Mesenchymal stem cell (in vitro differentiated cells and primary cell): ENCODE results near the gene PTGIR.
"Not testable (repeated sequence)": the region's sequence is repeated elsewhere in the genome, so short reads cannot be mapped to it uniquely, and the experiment has no call there.

Experiments
- DNase-seq: peaks from one replicate; pipeline ENCODE4 v3.0.0-alpha.2; 2013
- H2AFZ ChIP-seq: one replicate; pipeline ENCODE4 v1.6.1; 2013; ENCODE audit warnings: low read depth, mild to moderate bottlenecking, control low read depth, inconsistent platforms, low read length, moderate library complexity
- H2AK5ac ChIP-seq: 2 replicates; pipeline ENCODE4 v1.6.1; 2013; ENCODE audit warnings: low read length, moderate library complexity, mild to moderate bottlenecking, inconsistent platforms; ENCODE audit not compliant: severe bottlenecking
- H2BK120ac ChIP-seq: one replicate; pipeline ENCODE4 v1.6.1; 2013; ENCODE audit warnings: low read depth, mild to moderate bottlenecking, inconsistent platforms, low read length, moderate library complexity
- H2BK12ac ChIP-seq, 2 experiments: one replicate each; pipeline ENCODE4 v1.6.1; 2013; ENCODE audit warnings: inconsistent platforms in 2 of 2, low read length in 2 of 2, mild to moderate bottlenecking in 2 of 2, moderate library complexity in 2 of 2, control low read depth in 1 of 2
- H2BK15ac ChIP-seq: one replicate; pipeline ENCODE4 v1.6.1; 2013; ENCODE audit warnings: mild to moderate bottlenecking, low read depth, inconsistent platforms; ENCODE audit not compliant: poor library complexity, severe bottlenecking
- H2BK5ac ChIP-seq: 2 replicates; pipeline ENCODE4 v1.6.1; 2013; ENCODE audit warnings: low read depth, mild to moderate bottlenecking, low read length, control low read depth, inconsistent platforms; ENCODE audit not compliant: poor library complexity, severe bottlenecking
- H3K14ac ChIP-seq, 2 experiments: one replicate each; pipeline ENCODE4 v1.6.1; 2013; ENCODE audit warnings: inconsistent platforms in 2 of 2, low read length in 2 of 2, control low read depth in 1 of 2, mild to moderate bottlenecking in 1 of 2, moderate library complexity in 1 of 2
- H3K18ac ChIP-seq, 2 experiments: one replicate each; pipeline ENCODE4 v1.6.1; 2013; ENCODE audit warnings: inconsistent platforms in 2 of 2, low read length in 2 of 2, control low read depth in 1 of 2, low read depth in 1 of 2, mild to moderate bottlenecking in 1 of 2
- H3K23ac ChIP-seq, 2 experiments: one replicate each; pipeline ENCODE4 v1.6.1; 2013; ENCODE audit warnings: inconsistent platforms in 2 of 2, low read length in 2 of 2, mild to moderate bottlenecking in 2 of 2, moderate library complexity in 2 of 2, control low read depth in 1 of 2
- H3K27ac ChIP-seq: 2 replicates; pipeline ENCODE4 v1.5.1; 2013; ENCODE audit warnings: mild to moderate bottlenecking, moderate library complexity, low read length, control low read depth, inconsistent platforms; ENCODE audit not compliant: poor library complexity, severe bottlenecking
- H3K27me3 ChIP-seq, 2 experiments: 2 replicates each; pipeline versions ENCODE4 v1.6.1 to v1.7.0; 2013; ENCODE audit warnings: low read length in 2 of 2, mild to moderate bottlenecking in 2 of 2, moderate library complexity in 2 of 2, control low read depth in 1 of 2, inconsistent platforms in 1 of 2; ENCODE audit not compliant: control insufficient read depth in 1 of 2, insufficient read depth in 1 of 2
- H3K36me3 ChIP-seq, 2 experiments: 2 replicates each; pipeline versions ENCODE4 v1.6.1 to v1.7.0; 2013; ENCODE audit warnings: low read length in 2 of 2, control low read depth in 1 of 2, inconsistent platforms in 1 of 2, low read depth in 1 of 2, mild to moderate bottlenecking in 1 of 2; ENCODE audit not compliant: insufficient read depth in 2 of 2, control insufficient read depth in 1 of 2
- H3K4ac ChIP-seq, 2 experiments: one replicate each; pipeline ENCODE4 v1.6.1; 2013; ENCODE audit warnings: inconsistent platforms in 2 of 2, low read length in 2 of 2, mild to moderate bottlenecking in 2 of 2, moderate library complexity in 2 of 2, control low read depth in 1 of 2, low read depth in 1 of 2
- H3K4me1 ChIP-seq: 2 replicates; pipeline ENCODE4 v1.6.1; 2013; ENCODE audit warnings: low read depth, low read length, control low read depth; ENCODE audit not compliant: control insufficient read depth, insufficient read depth
- H3K4me2 ChIP-seq: 2 replicates; pipeline ENCODE4 v1.6.1; 2013; ENCODE audit warnings: low read length, mild to moderate bottlenecking, inconsistent platforms; ENCODE audit not compliant: poor library complexity, severe bottlenecking
- H3K4me3 ChIP-seq, 2 experiments: 2 replicates each; pipeline versions ENCODE4 v1.5.1 to v1.7.0; 2013; ENCODE audit warnings: low read length in 2 of 2, mild to moderate bottlenecking in 2 of 2, control low read depth in 1 of 2, low read depth in 1 of 2; ENCODE audit not compliant: insufficient read depth in 1 of 2
- H3K79me1 ChIP-seq: replicated peaks from 2 replicates; pipeline ENCODE4 v1.6.1; 2013; ENCODE audit warnings: mild to moderate bottlenecking, control low read depth, low read length, inconsistent platforms; ENCODE audit not compliant: poor library complexity, severe bottlenecking
- H3K9ac ChIP-seq: 2 replicates; pipeline ENCODE4 v1.7.0; 2013; ENCODE audit warnings: mild to moderate bottlenecking, low read length, moderate library complexity
- H3K9me3 ChIP-seq: 2 replicates; pipeline ENCODE4 v1.7.0; 2013; ENCODE audit warnings: mild to moderate bottlenecking, low read length; ENCODE audit not compliant: control insufficient read depth
- H4K8ac ChIP-seq: one replicate; pipeline ENCODE4 v1.6.1; 2013; ENCODE audit warnings: inconsistent platforms, mild to moderate bottlenecking, low read length, moderate library complexity
- H4K91ac ChIP-seq: one replicate; pipeline ENCODE4 v1.6.1; 2013; ENCODE audit warnings: mild to moderate bottlenecking, low read length, inconsistent platforms
- WGBS: methylation state at CpG from one replicate; pipeline ENCODE4 v1.1.7; 2013; ENCODE audit warnings: mixed read lengths; 5-methylcytosine and 5-hydroxymethylcytosine counted together

PTGIR gene

DNA sequence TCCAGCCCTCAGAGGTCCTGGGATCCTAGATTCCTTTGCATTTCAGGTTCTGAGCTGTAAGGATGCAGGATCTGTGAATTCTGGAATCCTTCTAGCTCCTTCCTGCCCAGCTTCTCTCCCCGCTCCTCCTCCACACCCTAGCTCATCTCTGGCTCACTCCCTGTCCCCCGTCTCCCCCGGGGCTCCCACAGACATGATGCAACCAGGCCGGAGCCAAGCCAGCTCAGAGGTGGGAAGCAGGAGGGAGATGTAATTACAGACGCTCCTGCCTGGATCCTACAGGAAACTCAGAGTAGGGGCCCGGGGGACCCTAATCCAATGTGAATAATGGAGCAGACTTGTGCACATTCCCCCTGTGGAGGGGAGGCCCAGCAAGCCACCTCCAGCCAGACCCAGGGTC, 6.6 kb upstream of the PTGIR start:
- 40% methylated on average over 6 of the region's 6 CpGs for WGBS

DNA sequence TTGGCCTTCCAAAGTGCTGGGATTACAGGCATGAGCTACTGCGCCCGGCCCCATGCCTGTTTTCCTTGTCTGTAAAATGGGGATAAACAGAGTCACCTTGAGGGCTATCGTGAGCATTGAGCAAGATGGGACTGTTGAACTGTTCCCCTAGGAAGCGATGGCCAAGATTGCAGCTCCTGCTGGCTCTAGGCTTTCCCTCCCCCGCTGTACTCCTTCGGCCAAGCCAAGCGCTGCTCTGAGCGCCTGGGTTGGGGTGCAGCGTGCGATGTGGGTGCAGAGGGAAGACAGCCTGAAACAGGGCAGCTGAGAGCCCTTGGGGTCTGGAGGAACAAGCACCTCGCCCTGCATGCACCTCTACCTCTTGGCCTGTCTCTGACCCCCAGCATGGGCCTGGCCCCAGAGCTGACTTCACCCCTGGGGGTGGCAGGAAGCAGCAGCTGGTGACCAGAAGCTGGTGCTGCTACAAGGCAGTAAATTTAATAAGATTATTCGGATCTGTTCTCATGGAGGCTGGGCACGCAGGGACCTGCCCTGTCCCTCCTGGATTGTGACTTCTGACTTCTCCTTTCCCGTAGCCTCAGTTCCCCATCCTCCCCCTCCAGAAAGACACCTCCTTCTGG, 5.8 kb upstream of the PTGIR start:
- Histone ChIP-seq H3K23ac (no peak overlapping the region), H4K91ac (peak overlapping the region; percentile 8), H3K4me3 (no peak overlapping the region), H3K4me2 (no peak overlapping the region), H3K18ac (peak overlapping the region; percentile 6 to 25), H4K8ac (peak overlapping the region; percentile 59), H2BK15ac (peak overlapping the region; percentile 39), H2AFZ (no peak overlapping the region), H3K9me3 (no peaks in the 10 kb centered on the region), H3K4me1 (peaks cover 17% of the 10 kb centered on the region), H3K4ac (peak overlapping the region; percentile 52 to 84), H3K36me3 (no peaks in the 10 kb centered on the region), H2AK5ac (no peak overlapping the region), H3K9ac (peak overlapping the region; percentile 19), H3K27ac (no peak overlapping the region), H2BK120ac (peak overlapping the region; percentile 42), H3K79me1 (no peaks in the 10 kb centered on the region), H2BK5ac (no peak overlapping the region), H2BK12ac (peak overlapping the region; percentile 65 to 93), H3K14ac (peak overlapping the region in 1 of 2 experiments; percentile 71), H3K27me3 (peaks cover 12 to 26% of the 10 kb centered on the region in 2 experiments)
- no peak for DNase-seq
- WGBS, result 87% methylated on average over 14 of the region's 14 CpGs

More for the DNA sequence above, 6.6 kb upstream of the PTGIR start:
- Histone ChIP-seq H3K23ac (no peak overlapping the region), H2AK5ac (no peak overlapping the region), H3K27ac (no peak overlapping the region), H3K4me1 (peaks cover 17% of the 10 kb centered on the region), H3K9me3 (no peaks in the 10 kb centered on the region), H3K27me3 (peaks cover 12 to 34% of the 10 kb centered on the region in 2 experiments), H2BK120ac (peak overlapping the region; percentile 42), H2BK12ac (peak overlapping the region; percentile 8 to 55), H2AFZ (no peak overlapping the region), H4K91ac (peak overlapping the region; percentile 55), H2BK15ac (no peak overlapping the region), H3K4ac (peak overlapping the region; percentile 52 to 68), H3K14ac (no peak overlapping the region), H3K4me2 (no peak overlapping the region), H3K79me1 (no peaks in the 10 kb centered on the region), H4K8ac (peak overlapping the region; percentile 59), H3K36me3 (no peaks in the 10 kb centered on the region), H2BK5ac (no peak overlapping the region), H3K4me3 (no peak overlapping the region), H3K9ac (peak overlapping the region; percentile 19), H3K18ac (peak overlapping the region; percentile 4 to 6)
- peak; percentile 51 for DNase-seq

DNA sequence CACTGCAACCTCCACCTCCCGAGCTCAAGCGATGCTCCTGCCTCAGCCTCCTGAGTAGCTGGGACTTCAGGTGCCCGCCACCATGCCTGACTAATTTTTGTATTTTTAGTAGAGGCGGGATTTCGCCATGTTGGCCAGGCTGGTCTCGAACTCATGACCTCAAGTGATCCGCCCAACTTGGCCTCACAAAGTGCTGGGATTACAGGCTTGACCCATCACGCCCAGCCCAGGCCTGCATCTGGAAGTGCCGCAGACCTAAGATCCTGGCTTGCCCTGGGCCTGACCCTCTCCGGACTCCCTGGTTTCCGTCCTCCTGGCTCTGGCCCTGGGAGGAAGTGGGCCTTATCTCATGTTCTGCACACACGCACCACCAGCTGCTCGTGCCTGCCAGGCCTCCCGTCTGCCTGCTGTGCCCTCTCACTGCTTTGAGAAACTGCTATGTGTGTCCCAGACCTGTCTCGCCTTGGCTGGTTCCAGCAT, 4.7 kb upstream of the PTGIR start:
- Histone ChIP-seq H3K27ac (no peak overlapping the region), H3K79me1 (no peaks in the 10 kb centered on the region), H4K8ac (peak overlapping the region; percentile 14), H2AK5ac (no peak overlapping the region), H3K23ac (no peak overlapping the region), H3K27me3 (peaks cover 5 to 18% of the 10 kb centered on the region in 2 experiments), H2AFZ (no peak overlapping the region), H4K91ac (peak overlapping the region; percentile 12), H3K4me1 (peaks cover 19% of the 10 kb centered on the region), H3K9me3 (no peaks in the 10 kb centered on the region), H3K4ac (peak overlapping the region; percentile 7 to 40), H3K4me2 (no peak overlapping the region), H3K14ac (peak overlapping the region in 1 of 2 experiments; percentile 2), H3K4me3 (no peak overlapping the region), H2BK120ac (no peak overlapping the region), H3K36me3 (no peaks in the 10 kb centered on the region), H2BK15ac (peak overlapping the region; percentile 60), H3K18ac (peak overlapping the region; percentile 2 to 13), H2BK12ac (peak overlapping the region in 1 of 2 experiments; percentile 92), H3K9ac (no peak overlapping the region), H2BK5ac (no peak overlapping the region)
- peak; percentile 58 for DNase-seq
- 69% methylated on average over 15 of the region's 15 CpGs for WGBS

DNA sequence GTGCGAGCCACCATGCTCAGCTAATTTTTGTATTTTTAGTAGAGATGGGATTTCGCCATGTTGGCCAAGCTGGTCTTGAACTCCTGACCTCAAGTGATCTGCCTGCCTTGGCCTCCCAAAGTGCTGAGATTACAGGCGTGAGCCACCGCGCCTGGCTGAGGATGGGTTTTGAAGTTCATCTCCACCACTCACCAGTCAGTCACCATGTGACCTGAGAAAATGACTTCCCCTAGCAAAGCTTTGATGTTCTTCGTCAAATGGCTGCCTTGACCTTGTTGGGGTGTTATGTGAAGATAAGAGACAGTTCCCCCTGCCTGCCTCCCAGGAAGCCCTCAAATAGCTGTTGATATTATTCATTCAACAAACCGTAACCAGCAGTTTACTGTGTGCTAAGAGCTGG, 4.1 kb upstream of the PTGIR start:
- not testable (repeated sequence) for DNase-seq, H3K9ac ChIP-seq, H2AK5ac ChIP-seq, H2BK12ac ChIP-seq, H2BK120ac ChIP-seq, H3K4me2 ChIP-seq, H3K23ac ChIP-seq, H3K9me3 ChIP-seq, H4K91ac ChIP-seq, H3K79me1 ChIP-seq, H2BK5ac ChIP-seq, H3K36me3 ChIP-seq, H3K4me3 ChIP-seq, H4K8ac ChIP-seq, H3K14ac ChIP-seq, H3K4ac ChIP-seq, H3K18ac ChIP-seq, H2AFZ ChIP-seq, H3K27ac ChIP-seq
- WGBS, result 94% methylated on average over 7 of the region's 7 CpGs
- peak overlapping the region; percentile 60 for H2BK15ac ChIP-seq
- H3K4me1 ChIP-seq, result peaks cover 13% of the 10 kb centered on the region
- H3K27me3 ChIP-seq, result peaks cover 5 to 15% of the 10 kb centered on the region in 2 experiments
